Calu3 (cell line): Measurements from ENCODE around the gene FAM204A. TPM values are rescaled to one million over a fixed set of nuclear protein-coding genes. Genes with fewer than 3 reads are reported as not detected.

Experiments used
- BruUV-seq: library from RNA; stranded (reverse); fragments of 400-500 nt; replicated peaks from 2 replicates; lab custom pipeline; 2021; lab: Mats Ljungman, UMichigan
- CTCF ChIA-PET: fragments of 300-600 bp; sonication (Branson Sonifier 250); formaldehyde crosslinking; loops from one replicate; lab custom pipeline; 2022; ENCODE audit warnings: antibody characterized with exemption; lab: Charles Lee
- DNase-seq: peaks from one replicate; pipeline ENCODE4 v3.0.0; 2022
- H3K27ac Mint-ChIP-seq: one replicate; pipeline ENCODE4 v1.8.0; 2022; ENCODE audit warnings: mixed read lengths; ENCODE audit not compliant: unreplicated experiment
- H3K27me3 Mint-ChIP-seq: one replicate; pipeline ENCODE4 v1.8.0; 2022; ENCODE audit warnings: mixed read lengths; ENCODE audit not compliant: unreplicated experiment
- H3K36me3 Mint-ChIP-seq: one replicate; pipeline ENCODE4 v1.8.0; 2022; ENCODE audit warnings: mild to moderate bottlenecking, moderate library complexity, mixed read lengths; ENCODE audit not compliant: insufficient read depth, unreplicated experiment
- H3K4me1 Mint-ChIP-seq: one replicate; pipeline ENCODE4 v1.8.0; 2022; ENCODE audit warnings: mild to moderate bottlenecking, low read depth, mixed read lengths; ENCODE audit not compliant: unreplicated experiment
- H3K4me3 Mint-ChIP-seq: one replicate; pipeline ENCODE4 v1.8.0; 2022; ENCODE audit warnings: mild to moderate bottlenecking, low read depth, moderate library complexity, mixed read lengths; ENCODE audit not compliant: unreplicated experiment
- H3K9me3 Mint-ChIP-seq: one replicate; pipeline ENCODE4 v1.8.0; 2022; ENCODE audit warnings: low read depth, mixed read lengths; ENCODE audit not compliant: unreplicated experiment
- CTCF ChIP-seq: fragments of 200-600 bp; IDR thresholded peaks from one replicate; pipeline ENCODE4 v1.8.0; 2022; ENCODE audit warnings: antibody characterized with exemption; ENCODE audit not compliant: unreplicated experiment
- intact Hi-C: fragments of 100-400 bp; cut with micrococcal nuclease; formaldehyde crosslinking; loops from one replicate; pipeline ENCODE4 v1.10.0; 2022; ENCODE audit not compliant: unreplicated experiment
- total RNA-seq: library from RNA; stranded (reverse); gene quantifications from 2 replicates; pipeline ENCODE4 v1.2.3, GENCODE V29; 2022

FAM204A gene
- total RNA-seq, 1 experiment from 2014 or later = 34.0 TPM

DNA sequence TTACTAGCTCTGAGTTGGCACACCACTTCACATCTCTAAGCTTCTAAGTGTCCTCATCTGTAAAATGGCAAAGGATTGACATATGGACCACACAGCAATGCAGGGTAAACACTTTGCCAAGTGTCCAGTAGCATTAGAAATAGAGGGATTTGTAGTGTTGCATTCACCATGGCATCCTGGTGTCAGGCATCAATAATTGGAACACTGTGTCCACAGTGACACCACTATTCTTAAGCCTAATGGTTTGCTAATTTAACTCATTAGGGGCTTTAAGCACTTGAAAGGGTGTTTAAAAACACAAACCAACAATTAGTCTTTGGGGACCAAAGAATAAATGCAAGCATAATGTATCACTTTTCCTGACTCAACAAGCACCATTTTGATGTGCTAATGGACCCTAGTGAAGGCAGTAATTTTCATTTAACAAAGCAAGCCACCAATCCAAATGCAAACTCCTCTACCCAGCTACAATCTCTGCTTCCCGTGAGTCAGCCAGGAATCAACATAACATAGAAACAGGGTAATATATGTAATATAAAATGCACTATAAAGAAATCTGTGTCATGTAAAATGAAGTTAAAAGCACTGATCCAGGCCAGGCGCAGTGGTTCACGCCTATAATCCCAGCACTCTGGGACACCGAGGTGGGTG is 75.9 kb downstream of the FAM204A start:
- Mint-ChIP-seq H3K27ac (no peak overlapping the region), H3K9me3 (no peaks in the 10 kb centered on the region), H3K4me1 (no peaks in the 10 kb centered on the region), H3K27me3 (peaks cover 13% of the 10 kb centered on the region), H3K36me3 (no peaks in the 10 kb centered on the region), H3K4me3 (no peak overlapping the region)
- no TSS peak for BruUV-seq
- no peak for TF ChIP-seq CTCF
- intact Hi-C loops = no loop called here
- CTCF ChIA-PET = interaction anchor here (0.5 to 0.8 kb wide), 2 partner anchors 45 to 130 kb away, joined by 3 to 4 read pairs; no protein-coding TSS in a partner anchor
- DNase-seq = no peak

DNA sequence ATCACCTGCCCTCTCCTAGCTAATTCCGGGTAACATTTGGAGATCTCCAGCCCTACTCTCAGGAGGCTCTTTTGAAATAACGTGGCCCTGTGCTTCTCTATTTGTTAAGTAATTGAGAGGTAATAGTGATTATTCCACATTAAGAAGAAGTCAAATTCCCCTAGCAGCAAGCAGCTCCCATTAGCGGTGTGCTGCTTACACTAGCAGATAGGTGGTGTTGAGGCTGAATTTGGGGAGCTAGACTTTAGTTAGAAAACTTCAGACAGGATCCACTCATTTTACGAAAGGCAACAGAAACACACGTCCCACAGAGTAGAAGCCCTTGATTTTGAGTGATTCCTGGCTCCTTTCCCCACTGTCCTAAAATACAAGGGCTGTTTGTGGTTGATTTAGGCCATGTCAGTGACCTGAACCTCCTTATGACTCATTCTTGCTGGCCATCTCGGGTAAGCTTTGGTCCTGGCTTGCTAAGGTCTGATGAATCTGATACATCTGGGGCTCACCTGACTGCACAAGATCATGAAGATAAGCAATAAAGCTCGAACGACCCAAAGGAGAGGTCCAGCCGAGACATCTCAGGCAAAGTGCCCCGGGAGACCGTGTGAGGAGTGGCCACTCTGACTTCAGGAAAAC is 77.2 kb downstream of the FAM204A start:
- no peak for TF ChIP-seq CTCF
- BruUV-seq = no TSS peak

DNA sequence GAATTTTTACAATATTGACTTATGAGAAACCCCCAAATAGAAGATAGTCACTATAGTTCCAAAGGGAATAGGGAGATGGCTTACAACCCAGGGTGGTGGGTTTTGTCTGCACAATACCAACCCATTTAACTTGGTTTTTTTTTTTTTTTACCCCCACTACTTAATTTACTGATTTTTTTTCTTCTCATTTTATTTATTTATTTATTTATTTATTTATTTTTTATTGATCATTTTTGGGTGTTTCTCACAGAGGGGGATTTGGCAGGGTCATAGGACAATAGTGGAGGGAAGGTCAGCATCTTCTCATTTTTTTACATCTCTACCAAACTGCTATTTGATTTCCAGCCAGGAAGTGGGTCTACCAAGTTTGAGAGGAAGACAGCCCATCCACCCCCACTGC is 77.9 kb downstream of the FAM204A start:
- intact Hi-C loops = no loop called here
- Mint-ChIP-seq H3K4me3 (no peak overlapping the region), H3K27me3 (peaks cover 27% of the 10 kb centered on the region), H3K27ac (no peak overlapping the region), H3K4me1 (no peaks in the 10 kb centered on the region), H3K9me3 (no peaks in the 10 kb centered on the region), H3K36me3 (no peaks in the 10 kb centered on the region)
- BruUV-seq = no TSS peak
- DNase-seq = no peak
- CTCF ChIA-PET = interaction anchor here (0.7 kb wide), 1 partner anchor 173 kb away, joined by 3 read pairs; no protein-coding TSS in a partner anchor
- TF ChIP-seq CTCF = no peak

More for the DNA sequence above, 77.2 kb downstream of the FAM204A start:
- Mint-ChIP-seq H3K4me1 (no peaks in the 10 kb centered on the region), H3K9me3 (no peaks in the 10 kb centered on the region), H3K36me3 (no peaks in the 10 kb centered on the region), H3K27ac (no peak overlapping the region), H3K4me3 (no peak overlapping the region), H3K27me3 (peaks cover 20% of the 10 kb centered on the region)
- intact Hi-C loops = no loop called here
- CTCF ChIA-PET = no interaction called here
- no peak for DNase-seq

DNA sequence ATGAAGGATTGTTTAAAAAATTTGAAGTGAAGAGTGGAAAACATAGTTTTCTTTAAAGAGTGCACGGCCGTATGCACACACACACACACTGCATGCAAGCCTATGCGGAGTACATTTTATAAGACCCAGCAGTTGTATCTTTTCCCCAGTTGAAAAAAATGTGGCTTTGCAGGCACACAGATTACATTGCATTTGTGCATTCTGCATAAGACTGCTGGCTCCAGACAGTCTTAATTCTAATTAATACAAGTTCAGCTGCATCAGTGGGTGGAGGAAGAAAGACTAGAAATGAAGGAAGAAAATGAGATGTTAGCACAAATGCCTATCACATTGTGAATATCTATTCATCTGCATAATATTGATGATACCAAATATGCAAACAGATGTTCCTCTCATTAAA is 79.6 kb downstream of the FAM204A start:
- H3K4me1 Mint-ChIP-seq = no peaks in the 10 kb centered on the region
- no peaks in the 10 kb centered on the region for H3K9me3 Mint-ChIP-seq
- DNase-seq = no peak
- peaks cover 37% of the 10 kb centered on the region for H3K27me3 Mint-ChIP-seq
- H3K4me3 Mint-ChIP-seq = no peak overlapping the region
- TF ChIP-seq CTCF = no peak
- H3K27ac Mint-ChIP-seq = no peak overlapping the region
- CTCF ChIA-PET = no interaction called here
- no peaks in the 10 kb centered on the region for H3K36me3 Mint-ChIP-seq
- intact Hi-C loops = no loop called here
- BruUV-seq = no TSS peak
